Loucy (cell line): ENCODE measurements around the gene MON2.
"Not testable (repeated sequence)": the region's sequence is repeated elsewhere in the genome, so short reads cannot be mapped to it uniquely, and the experiment has no call there.

Experiments
- H2AFZ ChIP-seq: fragments of 200-600 bp; sonication (generic); 2 replicates; pipeline ENCODE4 v1.6.0; 2016; ENCODE audit warnings: antibody characterized with exemption, mild to moderate bottlenecking, low read length, moderate library complexity
- H3F3A ChIP-seq: fragments of 200-600 bp; 2 replicates; pipeline ENCODE4 v1.6.0; 2016; ENCODE audit warnings: antibody characterized with exemption, low read depth, mild to moderate bottlenecking
- H3K27me3 ChIP-seq: fragments of 200-600 bp; sonication (generic); 2 replicates; pipeline ENCODE4 v1.6.1; 2014; ENCODE audit warnings: low read length, mild to moderate bottlenecking; ENCODE audit not compliant: insufficient read depth, poor library complexity, severe bottlenecking
- H3K36me3 ChIP-seq: fragments of 200-600 bp; sonication (generic); 2 replicates; pipeline ENCODE4 v1.6.1; 2016; ENCODE audit warnings: low read length; ENCODE audit not compliant: insufficient read depth
- H3K4me1 ChIP-seq: fragments of 200-600 bp; sonication (generic); 2 replicates; pipeline ENCODE4 v1.5.1; 2014; ENCODE audit warnings: low read length, mild to moderate bottlenecking; ENCODE audit not compliant: insufficient read depth, poor library complexity, severe bottlenecking
- H3K4me2 ChIP-seq: fragments of 200-600 bp; sonication (generic); 2 replicates; pipeline ENCODE4 v1.6.0; 2014; ENCODE audit warnings: antibody characterized with exemption, low read length, low read depth, mild to moderate bottlenecking; ENCODE audit not compliant: poor library complexity, severe bottlenecking
- H3K4me3 ChIP-seq: fragments of 200-600 bp; sonication (generic); 2 replicates; pipeline ENCODE4 v1.5.1; 2014; ENCODE audit warnings: low read length, mild to moderate bottlenecking, mixed read lengths; ENCODE audit not compliant: poor library complexity, severe bottlenecking
- H3K79me2 ChIP-seq: fragments of 200-600 bp; sonication (generic); 2 replicates; pipeline ENCODE4 v1.6.1; 2014; ENCODE audit warnings: low read length; ENCODE audit not compliant: insufficient read depth
- H3K9ac ChIP-seq: fragments of 200-600 bp; sonication (generic); 2 replicates; pipeline ENCODE4 v1.6.0; 2014; ENCODE audit warnings: mild to moderate bottlenecking, low read depth, low read length, moderate library complexity; ENCODE audit not compliant: poor library complexity, severe bottlenecking
- H3K9me2 ChIP-seq: fragments of 200-600 bp; sonication (generic); replicated peaks from 2 replicates; pipeline ENCODE4 v1.6.1; 2016; ENCODE audit warnings: low read depth, low read length, mixed read lengths
- H3K9me3 ChIP-seq: fragments of 200-600 bp; sonication (generic); 2 replicates; pipeline ENCODE4 v1.6.1; 2014; ENCODE audit warnings: mild to moderate bottlenecking, antibody characterized with exemption, low read length, low read depth; ENCODE audit not compliant: insufficient read depth
- H4K20me1 ChIP-seq: fragments of 200-600 bp; sonication (generic); 2 replicates; pipeline ENCODE4 v1.6.0; 2014; ENCODE audit warnings: antibody characterized with exemption, low read length, mild to moderate bottlenecking; ENCODE audit not compliant: insufficient read depth, poor library complexity, severe bottlenecking
- EZH2phosphoT487 ChIP-seq: fragments of 200-600 bp; IDR thresholded peaks from 2 replicates; pipeline ENCODE4 v1.6.1; 2018; ENCODE audit warnings: antibody characterized with exemption, mild to moderate bottlenecking, moderate library complexity, borderline replicate concordance
- TF ChIP-seq, protein P1 (sequence below): fragments of 200-600 bp; sonication (generic); conservative IDR thresholded peaks from 2 replicates; pipeline ENCODE4 v1.5.1; 2014; ENCODE audit warnings: mild to moderate bottlenecking, antibody characterized with exemption, low read length

Gene MON2

DNA sequence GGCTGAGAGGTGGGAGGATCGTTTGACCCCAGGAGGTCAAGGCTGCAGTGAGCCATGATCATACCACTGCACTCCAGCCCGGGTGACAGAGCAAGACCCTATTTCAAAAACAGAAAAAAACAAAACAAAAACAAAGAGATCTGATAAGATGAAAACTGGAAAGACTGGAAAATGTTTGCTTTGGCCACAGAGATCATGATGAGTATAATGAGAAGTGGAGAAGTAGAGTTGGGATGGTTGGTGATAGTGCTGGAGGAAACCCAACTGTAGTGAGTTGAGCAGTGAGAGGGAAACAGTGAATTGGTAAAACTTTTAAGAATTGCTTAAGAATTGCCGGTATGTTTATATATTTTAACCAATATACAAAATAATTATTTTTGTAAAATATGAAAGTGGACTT lies 39.2 kb downstream of the MON2 start:
- H4K20me1 ChIP-seq: no peaks in the 10 kb centered on the region
- no peak overlapping the region for H3K9ac ChIP-seq
- H3K4me3 ChIP-seq: no peak overlapping the region
- peaks cover 62% of the 10 kb centered on the region; the same call in 1 of the 2 replicates for H3K36me3 ChIP-seq
- H3K9me2 ChIP-seq: no peaks in the 10 kb centered on the region
- no peaks in the 10 kb centered on the region for H3K27me3 ChIP-seq
- H3K4me2 ChIP-seq: no peak overlapping the region
- no peak overlapping the region for H2AFZ ChIP-seq
- H3K79me2 ChIP-seq: no peaks in the 10 kb centered on the region
- H3K9me3 ChIP-seq: no peaks in the 10 kb centered on the region
- no peaks in the 10 kb centered on the region for H3F3A ChIP-seq
- no peaks in the 10 kb centered on the region for H3K4me1 ChIP-seq
- TF ChIP-seq EZH2phosphoT487: no peak
- TF ChIP-seq, protein P1, sequence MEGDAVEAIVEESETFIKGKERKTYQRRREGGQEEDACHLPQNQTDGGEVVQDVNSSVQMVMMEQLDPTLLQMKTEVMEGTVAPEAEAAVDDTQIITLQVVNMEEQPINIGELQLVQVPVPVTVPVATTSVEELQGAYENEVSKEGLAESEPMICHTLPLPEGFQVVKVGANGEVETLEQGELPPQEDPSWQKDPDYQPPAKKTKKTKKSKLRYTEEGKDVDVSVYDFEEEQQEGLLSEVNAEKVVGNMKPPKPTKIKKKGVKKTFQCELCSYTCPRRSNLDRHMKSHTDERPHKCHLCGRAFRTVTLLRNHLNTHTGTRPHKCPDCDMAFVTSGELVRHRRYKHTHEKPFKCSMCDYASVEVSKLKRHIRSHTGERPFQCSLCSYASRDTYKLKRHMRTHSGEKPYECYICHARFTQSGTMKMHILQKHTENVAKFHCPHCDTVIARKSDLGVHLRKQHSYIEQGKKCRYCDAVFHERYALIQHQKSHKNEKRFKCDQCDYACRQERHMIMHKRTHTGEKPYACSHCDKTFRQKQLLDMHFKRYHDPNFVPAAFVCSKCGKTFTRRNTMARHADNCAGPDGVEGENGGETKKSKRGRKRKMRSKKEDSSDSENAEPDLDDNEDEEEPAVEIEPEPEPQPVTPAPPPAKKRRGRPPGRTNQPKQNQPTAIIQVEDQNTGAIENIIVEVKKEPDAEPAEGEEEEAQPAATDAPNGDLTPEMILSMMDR: no peak

DNA sequence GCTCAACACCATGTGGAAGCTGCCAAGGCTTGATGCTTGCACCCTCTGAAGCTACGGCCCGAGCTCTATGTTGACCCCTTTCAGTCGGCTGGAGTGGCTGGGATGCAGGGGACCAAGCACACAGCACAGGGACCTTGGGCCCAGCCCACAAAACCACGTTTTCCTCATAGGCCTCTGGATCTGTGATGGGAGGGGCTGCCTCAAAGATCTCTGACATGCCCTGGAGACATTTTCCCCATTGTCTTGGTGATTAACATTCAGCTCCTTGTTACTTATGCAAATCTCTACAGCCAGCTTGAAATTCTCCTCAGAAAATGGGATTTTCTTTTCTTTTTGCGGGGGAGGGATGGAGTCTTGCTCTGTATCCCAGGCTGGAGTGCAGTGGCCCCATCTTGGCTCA lies 46.3 kb downstream of the MON2 start:
- H2AFZ ChIP-seq: no peak overlapping the region
- no peak overlapping the region for H3K9ac ChIP-seq
- H4K20me1 ChIP-seq: no peaks in the 10 kb centered on the region
- no peaks in the 10 kb centered on the region for H3K9me2 ChIP-seq
- no peaks in the 10 kb centered on the region for H3K27me3 ChIP-seq
- no peak overlapping the region for H3K4me3 ChIP-seq
- H3K79me2 ChIP-seq: no peaks in the 10 kb centered on the region
- peaks cover 11% of the 10 kb centered on the region for H3K4me1 ChIP-seq
- peaks cover 28% of the 10 kb centered on the region; the same call in 1 of the 2 replicates for H3K36me3 ChIP-seq
- TF ChIP-seq, protein P1: no peak
- TF ChIP-seq EZH2phosphoT487: no peak
- no peak overlapping the region for H3K4me2 ChIP-seq
- no peaks in the 10 kb centered on the region for H3F3A ChIP-seq
- H3K9me3 ChIP-seq: no peaks in the 10 kb centered on the region; the same call in 1 of the 2 replicates

DNA sequence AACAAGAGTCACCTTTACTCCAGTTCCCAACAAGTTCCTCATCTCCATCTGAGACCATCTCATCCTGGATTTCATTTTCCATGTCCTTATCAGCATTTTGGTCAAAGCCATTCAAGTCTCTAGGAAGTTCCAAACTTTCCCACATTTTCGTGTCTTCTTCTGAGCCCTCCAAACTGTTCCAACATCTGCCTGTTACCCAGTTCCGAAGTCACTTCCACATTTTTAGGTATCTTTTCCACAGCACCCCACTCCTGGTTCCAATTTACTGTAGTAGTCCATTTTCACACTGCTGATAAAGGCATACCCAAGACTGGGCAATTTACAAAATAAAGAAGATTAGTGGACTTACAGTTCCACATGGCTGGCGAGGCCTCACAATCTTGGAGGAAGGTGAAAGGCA lies 47.5 kb downstream of the MON2 start:
- H3K4me3 ChIP-seq, H3K27me3 ChIP-seq, H3K9me3 ChIP-seq, H2AFZ ChIP-seq, H3K79me2 ChIP-seq, H4K20me1 ChIP-seq, H3K9me2 ChIP-seq, H3F3A ChIP-seq, H3K9ac ChIP-seq, H3K4me2 ChIP-seq: not testable (repeated sequence)
- Histone ChIP-seq H3K4me1 (peaks cover 22% of the 10 kb centered on the region), H3K36me3 (peaks cover 23% of the 10 kb centered on the region; the same call in 1 of the 2 replicates)

DNA sequence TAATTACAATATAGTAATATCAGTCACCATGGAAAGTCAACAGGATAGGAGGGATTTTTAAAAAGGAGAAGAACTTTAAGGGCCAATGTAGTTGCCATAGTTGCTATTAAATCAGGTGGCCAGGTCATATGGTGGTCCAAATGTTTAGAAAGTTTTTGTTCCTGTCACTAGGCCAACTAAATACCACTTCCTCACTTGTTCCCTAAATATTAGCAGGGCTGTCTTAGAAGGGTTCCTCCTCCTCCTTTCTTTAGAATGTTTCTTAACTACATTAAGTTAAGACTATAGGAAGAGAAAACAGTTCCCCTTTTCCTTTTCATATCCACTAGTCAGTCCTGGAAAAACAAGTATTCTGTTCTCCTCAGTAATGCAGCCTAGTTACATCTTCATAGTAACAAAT lies 50.3 kb downstream of the MON2 start:
- TF ChIP-seq, protein P1: no peak
- no peak for TF ChIP-seq EZH2phosphoT487
- H3K4me1 ChIP-seq: peaks cover 22% of the 10 kb centered on the region
- H4K20me1 ChIP-seq: no peaks in the 10 kb centered on the region
- no peak overlapping the region for H2AFZ ChIP-seq
- H3K4me3 ChIP-seq: no peak overlapping the region
- H3K9me3 ChIP-seq: no peaks in the 10 kb centered on the region; the same call in 1 of the 2 replicates
- no peaks in the 10 kb centered on the region for H3K9me2 ChIP-seq
- H3K27me3 ChIP-seq: no peaks in the 10 kb centered on the region
- H3K9ac ChIP-seq: no peak overlapping the region
- peaks cover 8% of the 10 kb centered on the region; the same call in 1 of the 2 replicates for H3K36me3 ChIP-seq
- no peak overlapping the region for H3K4me2 ChIP-seq
- no peaks in the 10 kb centered on the region for H3F3A ChIP-seq
- no peaks in the 10 kb centered on the region for H3K79me2 ChIP-seq
